ENCODE data around the gene CCR8. TPM values are rescaled to one million over a fixed set of nuclear protein-coding genes. Genes with fewer than 3 reads are reported as not detected.
"Not testable (repeated sequence)": the region's sequence is repeated elsewhere in the genome, so short reads cannot be mapped to it uniquely, and the experiment has no call there.

The CCR8 gene
- total RNA-seq, 1 donor from 2014 or later, result not detected

GRCh38 chr3:39313289-39313688, 16.2 kb upstream of the CCR8 start:
- DNase-seq (ENCODE audit: low read depth in 2 of 2), result no peak

- no peak for DNase-seq (ENCODE audit: low read depth in 2 of 2)
These were observed 14.1 kb upstream of the CCR8 start for GRCh38 chr3:39315420-39315819.

- no peak for DNase-seq (ENCODE audit: low read depth in 2 of 2)
These were observed 11.8 kb upstream of the CCR8 start for GRCh38 chr3:39317571-39318169.

GRCh38 chr3:39318301-39318700, 11.2 kb upstream of the CCR8 start:
- DNase-seq (ENCODE audit: low read depth in 2 of 2), result no peak

GRCh38 chr3:39319249-39319648, 10.3 kb upstream of the CCR8 start:
- no peak for DNase-seq (ENCODE audit: low read depth in 2 of 2)

GRCh38 chr3:39321574-39321983, 7.9 kb upstream of the CCR8 start:
- DNase-seq (ENCODE audit: low read depth in 2 of 2), result not testable (repeated sequence)

- DNase-seq (ENCODE audit: low read depth in 2 of 2), result not testable (repeated sequence)
These were observed 7.2 kb upstream of the CCR8 start for GRCh38 chr3:39322209-39322715.

- DNase-seq (ENCODE audit: low read depth in 2 of 2), result no peak
These were observed 6.6 kb upstream of the CCR8 start for GRCh38 chr3:39322936-39323335.

- no peak for DNase-seq (ENCODE audit: low read depth in 2 of 2)
These were observed 6.0 kb upstream of the CCR8 start for GRCh38 chr3:39323494-39323893.

- DNase-seq (ENCODE audit: low read depth in 2 of 2), result no peak
These were observed 4.3 kb upstream of the CCR8 start for GRCh38 chr3:39325236-39325635.

- DNase-seq (ENCODE audit: low read depth in 2 of 2), result no peak
These were observed 2.3 kb upstream of the CCR8 start for GRCh38 chr3:39327053-39327745.

GRCh38 chr3:39327746-39328349, 1.7 kb upstream of the CCR8 start:
- DNase-seq (ENCODE audit: low read depth in 2 of 2), result no peak

- no peak for DNase-seq (ENCODE audit: low read depth in 2 of 2)
These were observed 1.3 kb downstream of the CCR8 start for GRCh38 chr3:39330824-39331223.

GRCh38 chr3:39332525-39332924, 3.0 kb downstream of the CCR8 start:
- DNase-seq (ENCODE audit: low read depth in 2 of 2), result no peak

- DNase-seq (ENCODE audit: low read depth in 2 of 2), result no peak
These were observed 4.1 kb downstream of the CCR8 start for GRCh38 chr3:39333607-39334006.

- DNase-seq (ENCODE audit: low read depth in 2 of 2), result no peak
These were observed 4.7 kb downstream of the CCR8 start for GRCh38 chr3:39334205-39334604.

GRCh38 chr3:39338201-39338600, 8.7 kb downstream of the CCR8 start:
- DNase-seq (ENCODE audit: low read depth in 2 of 2), result no peak

GRCh38 chr3:39339086-39339485, 9.6 kb downstream of the CCR8 start:
- DNase-seq (ENCODE audit: low read depth in 2 of 2), result no peak

GRCh38 chr3:39343076-39343717, 13.7 kb downstream of the CCR8 start:
- no peak for DNase-seq (ENCODE audit: low read depth in 2 of 2)

- DNase-seq (ENCODE audit: low read depth in 2 of 2), result no peak
These were observed 14.3 kb downstream of the CCR8 start for GRCh38 chr3:39343760-39344159.

- no peak for DNase-seq (ENCODE audit: low read depth in 2 of 2)
These were observed 15.3 kb downstream of the CCR8 start for GRCh38 chr3:39344746-39345344.
